ENCODE measurements around the gene SH3RF3.
"Not testable (repeated sequence)": the region's sequence is repeated elsewhere in the genome, so short reads cannot be mapped to it uniquely, and the experiment has no call there.

Gene SH3RF3

DNA sequence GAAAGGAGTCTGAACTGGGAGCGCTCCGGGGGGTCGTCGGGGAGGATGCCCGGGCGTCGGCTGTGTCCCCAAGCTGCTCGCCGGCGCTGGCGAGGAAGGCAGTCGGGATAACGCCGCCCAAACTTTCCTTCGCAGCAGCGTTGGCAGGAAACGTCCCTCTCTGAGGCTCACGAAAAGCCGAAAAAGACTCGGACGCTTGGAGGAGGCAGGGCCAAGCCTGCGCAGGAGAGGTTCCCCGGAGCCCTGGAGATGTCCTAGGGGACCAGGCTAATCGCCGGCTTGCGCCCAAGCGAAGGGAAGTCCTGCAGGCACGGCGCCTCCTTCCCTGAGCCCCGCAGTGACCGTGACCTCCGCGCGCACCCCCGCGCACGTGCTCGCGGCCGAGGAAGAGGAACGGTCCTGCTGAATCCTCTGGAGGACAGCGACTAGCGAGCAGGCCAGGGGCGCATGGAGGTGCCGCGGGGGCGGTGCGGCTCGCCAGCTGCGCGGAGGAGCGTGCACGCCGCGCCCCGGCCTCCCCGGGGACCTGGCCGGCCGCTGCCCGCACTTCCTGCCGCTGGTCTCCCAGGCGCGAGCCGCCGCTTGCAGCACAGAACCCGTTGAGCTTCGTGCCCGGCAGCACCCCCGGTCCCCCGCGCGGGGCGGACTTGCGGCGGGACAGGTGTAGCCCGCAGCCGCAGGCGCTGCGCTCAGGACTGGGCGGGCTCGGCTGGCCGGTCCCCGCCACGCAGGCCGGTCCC lies at the start of gene SH3RF3:
Gene SH3RF3 (plus strand): TSS at position 590 of the 740 bp plus-strand sequence.
- no peak for DNase-seq (ENCODE audit: low read depth)

DNA sequence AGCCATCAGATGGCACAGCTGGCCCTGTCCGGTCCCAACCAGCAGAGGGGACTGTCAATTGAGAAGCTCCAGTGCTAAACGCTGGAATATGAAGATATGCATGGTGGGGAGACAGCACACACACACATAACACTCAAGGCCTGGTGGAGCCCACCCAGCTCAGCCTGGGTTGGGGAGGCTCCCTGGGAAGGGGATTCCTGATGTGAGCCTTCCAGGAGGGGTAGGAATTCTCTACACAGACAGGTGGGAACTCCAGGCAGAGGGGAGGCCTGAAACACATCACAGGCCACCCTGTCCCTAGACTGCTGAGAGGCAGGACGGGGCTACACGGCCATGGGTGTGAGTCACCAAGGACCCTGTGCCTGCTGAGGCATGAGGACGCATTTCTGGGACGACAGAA lies 49.4 kb upstream of the SH3RF3 start:
- no peak for DNase-seq (ENCODE audit: low read depth)

DNA sequence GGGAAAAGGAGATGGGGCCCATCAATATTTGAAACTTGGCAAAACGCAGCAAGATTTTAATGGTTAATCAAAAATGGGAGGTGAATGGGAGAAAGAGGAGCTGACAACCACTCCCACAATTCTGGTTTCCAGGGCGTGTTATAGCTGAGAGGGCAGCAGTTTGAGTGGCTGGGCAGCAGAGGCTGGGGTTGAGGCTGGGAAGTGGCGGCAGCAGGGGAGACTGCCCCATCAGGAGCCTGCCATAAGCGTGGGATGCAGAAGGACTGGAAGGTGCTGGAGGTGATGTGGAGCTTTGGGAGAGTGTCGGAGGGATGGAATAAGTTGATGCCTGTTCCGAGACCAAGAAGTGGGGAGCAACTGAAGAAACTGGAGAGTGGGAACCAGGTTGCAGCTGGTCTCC lies 48.9 kb upstream of the SH3RF3 start:
- DNase-seq (ENCODE audit: low read depth) = no peak

DNA sequence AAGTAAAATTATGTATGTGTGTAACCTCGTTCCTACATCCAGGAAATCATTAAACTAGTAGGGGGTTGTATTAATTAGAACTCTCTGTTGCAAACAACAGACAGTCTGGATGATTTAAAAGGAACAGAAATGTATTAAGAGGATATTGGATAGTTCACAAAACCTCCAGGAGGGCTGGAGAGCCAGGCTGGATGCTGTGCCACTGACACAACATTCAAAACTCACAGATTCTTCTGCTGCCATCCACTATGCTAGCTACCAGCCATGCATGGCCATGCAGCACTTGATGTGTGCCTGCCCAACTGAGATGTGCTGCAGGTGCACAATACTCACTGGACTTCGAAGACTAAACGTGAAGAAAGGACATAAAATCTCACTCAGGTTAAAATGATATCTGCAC lies 48.2 kb upstream of the SH3RF3 start:
- DNase-seq (ENCODE audit: low read depth) = no peak

DNA sequence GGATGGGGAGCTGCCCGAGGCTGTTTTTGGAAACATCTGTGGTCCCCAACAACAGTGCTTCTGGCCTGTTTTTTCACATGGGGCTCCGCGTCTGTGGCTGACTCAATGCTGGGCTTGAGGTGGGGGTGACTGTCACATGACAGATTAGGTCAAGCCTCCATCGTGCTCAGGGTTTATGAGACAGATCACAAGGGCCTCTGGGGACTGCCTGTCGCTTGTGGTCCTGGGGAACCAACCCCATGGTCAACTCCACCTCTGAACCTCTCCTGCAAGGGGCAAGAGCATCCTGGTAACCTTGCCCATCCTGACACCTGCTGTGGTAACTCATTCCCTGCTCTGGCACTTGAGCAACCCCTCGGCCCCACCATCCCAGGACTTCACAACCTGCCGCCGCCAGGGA lies 47.6 kb upstream of the SH3RF3 start:
- DNase-seq (ENCODE audit: low read depth) = no peak

DNA sequence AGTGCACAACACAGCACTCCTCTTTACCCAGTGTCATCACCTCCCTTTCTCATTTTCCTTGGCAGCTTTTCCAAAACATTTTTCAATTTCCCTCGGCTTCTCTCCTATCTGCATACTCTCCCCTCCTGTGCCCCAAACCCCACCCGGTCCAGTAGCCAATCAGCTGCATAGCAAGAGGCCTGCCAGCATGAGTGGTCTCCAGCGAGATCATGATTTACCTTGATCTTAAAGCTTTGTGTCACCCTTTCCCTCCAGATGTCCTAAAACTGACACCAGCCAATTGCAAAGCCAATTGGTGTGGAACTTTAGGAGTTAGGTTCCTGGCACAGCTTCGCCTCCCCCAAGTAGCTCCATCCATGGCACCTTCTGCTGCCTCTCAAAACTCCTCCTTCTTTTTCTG lies 45.2 kb upstream of the SH3RF3 start:
- no peak for DNase-seq (ENCODE audit: low read depth)

DNA sequence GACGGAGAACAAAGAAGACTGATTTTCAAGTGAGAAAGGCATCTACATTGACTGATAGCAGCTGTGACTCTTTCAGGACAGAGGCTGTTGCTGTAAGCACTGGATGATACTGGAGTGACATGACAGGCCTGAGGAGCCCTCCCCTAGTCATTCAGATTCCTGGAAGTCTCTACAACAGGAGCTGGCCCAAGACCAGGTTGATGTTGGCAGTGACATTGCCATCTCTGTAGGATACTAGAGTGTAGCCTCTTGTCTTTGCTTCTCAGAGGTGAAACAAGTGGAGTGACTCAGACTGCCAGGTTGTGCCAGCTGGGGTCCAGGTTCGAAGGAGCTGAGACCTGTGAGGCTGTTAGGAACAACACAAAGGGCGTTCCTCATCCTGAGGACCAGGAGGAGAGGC lies 44.7 kb upstream of the SH3RF3 start:
- DNase-seq (ENCODE audit: low read depth) = no peak

DNA sequence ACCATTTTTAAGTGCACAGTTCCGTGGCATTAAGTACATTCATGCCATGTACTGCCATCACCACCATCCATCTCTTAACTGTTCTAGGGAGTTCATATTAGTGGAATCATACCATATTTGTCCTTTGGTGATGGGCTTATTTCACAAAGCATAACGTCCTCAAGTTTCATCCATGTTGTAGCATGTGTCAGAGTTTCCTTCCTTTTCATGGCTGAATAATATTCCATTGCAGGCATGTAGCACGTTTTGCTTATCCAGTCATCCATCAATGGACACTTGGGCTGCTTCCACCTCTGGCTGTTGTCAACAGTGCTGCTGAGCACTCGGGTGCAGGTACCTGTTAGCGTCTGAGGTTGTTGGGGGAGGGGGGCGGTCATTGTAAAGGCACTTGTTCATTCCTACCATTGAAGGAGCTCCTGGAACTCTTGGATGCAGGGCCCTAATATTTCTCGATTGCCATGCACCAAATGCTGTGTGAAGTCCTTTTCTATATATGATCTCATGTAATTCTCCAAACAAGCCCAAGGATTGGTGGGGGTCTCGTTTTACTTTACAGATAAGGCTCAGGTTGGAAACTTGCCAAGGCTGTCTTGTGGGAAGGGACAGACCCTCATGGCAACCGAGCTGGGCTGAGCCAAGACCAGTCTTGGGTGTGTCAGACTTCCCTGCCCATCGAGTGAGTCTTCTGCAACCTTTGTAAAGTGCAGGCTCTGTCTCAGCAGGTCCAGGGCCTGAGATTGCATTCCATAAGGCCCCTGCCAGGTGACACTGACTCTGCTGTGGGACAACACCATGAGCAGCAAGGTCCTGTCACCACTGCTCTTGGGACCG lies 42.9 kb upstream of the SH3RF3 start:
- DNase-seq (ENCODE audit: low read depth) = no peak

DNA sequence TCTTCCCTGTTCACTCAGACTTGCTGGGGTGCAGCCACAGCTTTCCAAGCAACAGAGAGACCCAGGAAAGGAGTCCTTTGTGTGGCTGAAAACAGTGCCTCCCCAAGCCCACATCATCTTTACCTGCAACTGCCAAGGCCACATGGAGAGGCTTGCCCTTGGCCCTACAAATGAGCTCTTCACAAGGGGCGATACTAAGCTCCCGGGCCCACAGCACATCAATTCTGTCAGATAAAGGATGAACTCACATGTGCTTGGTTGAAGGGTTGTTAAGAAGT lies 42.3 kb upstream of the SH3RF3 start:
- no peak for DNase-seq (ENCODE audit: low read depth)

DNA sequence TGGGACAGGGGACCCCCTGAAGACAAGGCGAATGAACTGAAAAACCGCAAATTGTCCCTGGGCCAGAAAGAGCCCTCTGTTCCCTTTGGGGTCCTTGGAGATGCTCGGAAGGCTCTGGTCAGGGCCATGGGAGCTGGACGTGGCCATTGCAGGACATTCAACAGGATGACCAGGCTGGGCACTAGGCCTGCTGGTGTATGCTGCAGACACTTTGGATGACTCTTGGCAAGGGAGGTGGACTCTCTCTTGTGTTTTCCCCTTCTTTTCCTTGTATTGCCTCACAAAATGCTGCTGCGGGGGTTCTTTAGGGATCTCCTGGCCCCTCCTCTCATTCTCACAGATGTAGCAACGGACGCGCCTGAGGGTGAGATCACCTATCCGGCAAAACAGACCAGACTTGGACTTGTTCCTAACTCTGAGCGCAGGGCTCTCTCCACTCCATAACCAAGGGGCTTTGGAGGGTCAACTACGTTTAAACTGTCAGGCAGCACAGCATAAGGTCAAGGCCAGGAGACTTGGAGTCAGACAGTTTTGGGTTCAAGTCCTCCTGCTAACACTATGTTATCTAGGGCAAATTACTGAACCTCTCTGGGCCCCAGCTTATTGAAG lies 41.8 kb upstream of the SH3RF3 start:
- DNase-seq (ENCODE audit: low read depth) = no peak

DNA sequence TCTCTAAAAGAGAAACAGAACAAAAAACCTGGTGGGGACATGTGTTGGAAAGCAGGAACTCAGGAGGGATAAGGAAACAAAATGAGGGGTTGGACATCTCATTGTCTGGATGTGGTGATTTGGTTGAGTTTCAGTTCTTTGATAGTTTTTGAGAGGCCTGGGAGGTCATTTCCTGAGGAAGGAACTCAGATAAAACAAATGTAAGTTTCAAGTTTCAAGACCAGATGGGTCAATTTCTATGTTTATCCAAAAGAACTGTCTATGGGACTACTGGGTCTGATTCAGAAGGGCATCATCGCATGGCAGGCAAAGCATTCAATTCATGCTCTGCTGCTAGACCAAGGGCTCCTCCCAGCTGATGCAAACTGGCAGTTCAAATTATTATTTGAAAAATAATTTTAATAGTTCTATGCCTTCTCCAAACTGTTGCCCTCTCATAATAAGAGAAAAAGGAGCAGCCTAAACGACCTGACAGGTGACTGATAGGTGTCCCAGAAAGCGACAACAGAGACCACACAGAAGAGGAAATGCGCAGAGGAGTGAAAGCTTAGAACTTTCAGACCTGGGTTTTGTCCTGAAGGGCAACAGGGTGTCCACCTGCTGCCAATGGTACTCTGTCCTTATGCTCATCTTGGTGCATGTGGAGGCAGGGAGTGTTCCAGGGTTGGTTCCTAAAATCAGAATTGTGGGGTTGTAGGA lies 39.3 kb upstream of the SH3RF3 start:
- no peak for DNase-seq (ENCODE audit: low read depth)

DNA sequence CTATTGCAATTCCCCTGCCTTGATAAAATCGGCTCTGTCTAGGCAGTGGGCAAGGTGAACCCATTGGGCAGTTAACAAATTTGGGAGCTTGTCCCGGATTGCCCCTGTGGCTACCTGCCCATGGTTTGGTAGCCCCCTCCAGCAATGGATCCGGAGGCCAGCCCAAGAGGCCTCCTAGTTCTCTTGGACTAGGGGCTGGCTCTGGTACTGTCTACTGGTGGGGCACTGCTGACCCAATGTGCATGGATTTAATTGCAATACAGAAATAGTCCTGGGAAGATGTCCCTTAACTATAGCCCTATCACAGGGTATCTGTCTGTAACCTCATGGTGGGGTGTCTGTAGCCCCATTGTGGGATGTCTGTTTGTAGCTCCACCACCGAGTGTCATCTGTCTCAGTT lies 37.5 kb upstream of the SH3RF3 start:
- no peak for DNase-seq (ENCODE audit: low read depth)

DNA sequence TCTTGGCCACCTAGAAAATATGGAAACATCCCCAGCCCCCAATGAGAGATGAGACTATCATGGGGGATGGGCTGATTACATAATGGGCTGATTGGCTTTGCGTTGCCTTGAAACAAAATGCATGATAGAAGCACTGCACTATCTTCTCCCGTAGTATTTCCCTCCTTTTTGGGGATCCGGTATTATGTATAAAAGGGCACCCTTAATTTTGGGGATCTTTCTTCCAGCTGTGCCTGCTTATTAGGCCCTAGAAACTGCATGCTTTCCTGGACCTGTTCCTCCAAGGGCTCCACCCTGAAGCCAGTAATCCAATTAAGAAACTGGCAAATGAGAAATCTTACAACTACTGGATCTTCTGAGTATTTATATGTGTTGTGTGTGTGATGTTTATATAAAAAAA lies 34.9 kb upstream of the SH3RF3 start:
- DNase-seq (ENCODE audit: low read depth) = no peak

DNA sequence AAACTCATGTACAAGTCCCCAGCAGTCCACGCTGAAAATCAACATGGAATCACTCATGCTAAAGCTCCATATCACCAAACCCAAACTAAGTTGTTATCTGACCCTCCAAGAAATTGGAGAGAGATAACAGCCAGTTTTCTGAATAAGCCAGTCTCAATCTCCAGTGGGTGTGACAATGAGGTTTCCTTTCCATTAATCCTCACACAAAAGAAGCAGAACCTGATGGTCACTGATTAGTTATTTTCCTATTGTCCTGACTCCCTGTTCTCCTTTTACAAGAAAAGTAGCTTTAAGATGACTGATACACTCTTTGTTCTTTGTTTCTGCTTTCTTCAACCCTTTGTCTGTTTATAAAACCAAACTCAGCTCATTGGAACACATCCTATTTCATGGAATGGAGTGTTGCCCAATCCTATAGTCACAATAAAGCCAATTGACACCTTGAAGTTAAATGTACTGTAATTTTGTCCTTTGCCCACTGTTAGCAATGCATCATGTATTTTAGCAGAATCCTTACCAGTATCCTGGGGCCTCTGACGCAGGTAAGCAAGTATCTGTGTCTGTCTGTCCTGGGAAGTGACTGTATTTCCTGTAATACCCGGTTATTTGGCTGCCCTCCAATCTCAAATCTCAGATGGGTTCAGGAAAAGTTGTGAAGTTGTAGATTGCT lies 30.6 kb upstream of the SH3RF3 start:
- no peak for DNase-seq (ENCODE audit: low read depth)

DNA sequence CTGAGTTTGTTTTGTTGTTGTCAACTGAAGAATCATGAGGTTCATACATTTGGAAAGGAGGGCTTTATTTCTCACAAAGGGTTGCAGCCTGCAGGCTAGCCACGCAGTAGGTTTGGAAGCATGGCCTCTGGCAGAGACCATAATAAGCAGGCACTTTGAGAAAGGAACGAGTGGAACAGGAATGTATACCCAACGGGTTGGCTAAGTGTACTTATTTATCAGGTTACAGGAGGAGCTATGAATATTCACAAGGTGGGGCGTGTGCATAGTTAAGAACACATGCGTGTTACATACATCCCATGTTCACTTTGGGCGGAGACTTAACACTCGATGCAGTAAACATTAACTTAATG lies 30.1 kb upstream of the SH3RF3 start:
- DNase-seq (ENCODE audit: low read depth) = no peak

DNA sequence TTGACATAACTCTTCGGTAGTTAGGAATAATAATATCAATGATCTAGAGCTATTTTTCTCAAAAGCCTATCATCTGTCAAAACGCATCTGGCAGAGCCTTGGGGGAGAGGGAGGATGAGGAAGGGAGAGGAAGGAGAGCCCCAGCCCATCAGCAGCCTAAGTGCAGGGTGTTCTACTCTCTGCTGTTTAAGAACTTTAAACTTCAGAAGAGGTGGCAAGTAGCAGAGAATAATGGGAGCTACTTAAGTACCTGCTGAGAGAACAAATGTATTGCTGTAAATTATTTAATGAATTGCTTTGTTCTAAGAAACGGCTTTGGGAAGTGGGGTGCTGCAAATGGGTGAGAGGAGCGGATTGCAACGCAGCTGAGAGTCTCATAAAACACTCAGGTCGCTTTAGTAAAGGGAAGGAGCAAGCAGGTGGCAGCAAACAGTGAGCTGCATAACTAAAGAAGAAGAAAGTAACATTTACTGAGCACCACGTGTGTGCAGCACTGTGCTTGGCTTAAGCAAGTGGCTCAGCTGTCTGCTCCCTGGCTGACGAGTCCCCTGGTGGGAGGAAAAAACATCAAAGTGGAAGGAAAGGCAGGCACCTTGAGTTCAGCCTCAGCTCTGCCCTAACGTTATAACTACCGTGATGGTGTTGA lies 26.3 kb upstream of the SH3RF3 start:
- no peak for DNase-seq (ENCODE audit: low read depth)

DNA sequence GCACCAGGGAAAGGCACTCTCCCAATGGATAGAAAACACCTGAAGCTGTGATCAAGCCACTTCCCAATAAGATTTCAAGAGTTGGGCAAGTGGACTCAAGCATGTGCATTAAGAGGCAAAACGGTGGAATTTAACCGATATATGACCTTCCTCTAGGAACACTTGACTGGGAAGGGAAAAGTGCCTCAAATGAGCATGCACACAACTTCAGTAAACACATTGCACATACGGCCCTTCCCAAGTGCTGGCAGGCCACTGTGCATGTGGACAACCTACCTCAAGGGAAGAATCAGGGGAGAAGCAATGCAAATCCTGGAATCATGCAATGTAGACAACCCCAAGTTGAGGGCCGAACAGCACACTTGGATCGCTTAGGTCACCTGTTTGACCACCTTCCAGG lies 23.9 kb upstream of the SH3RF3 start:
- no peak for DNase-seq (ENCODE audit: low read depth)

DNA sequence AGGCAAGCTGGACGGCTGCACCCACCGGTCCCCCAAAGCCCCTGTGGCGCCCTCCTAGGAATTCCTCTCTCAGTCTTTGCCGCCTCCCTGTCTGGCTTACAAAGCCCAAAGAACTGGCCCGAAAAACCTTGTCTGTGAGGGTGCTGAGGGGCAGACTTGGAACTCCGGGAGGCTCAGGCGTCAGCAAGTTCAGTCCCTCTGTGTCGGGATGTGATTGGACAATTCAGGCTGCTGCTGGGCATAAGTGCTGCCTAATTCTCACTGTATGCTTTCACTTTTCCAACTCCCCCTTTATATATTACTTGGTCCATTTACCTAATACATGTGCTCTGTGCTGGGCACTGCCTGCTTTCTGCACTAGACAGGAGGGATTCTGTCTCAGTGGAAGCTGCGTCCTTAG lies 20.3 kb upstream of the SH3RF3 start:
- DNase-seq (ENCODE audit: low read depth) = no peak

DNA sequence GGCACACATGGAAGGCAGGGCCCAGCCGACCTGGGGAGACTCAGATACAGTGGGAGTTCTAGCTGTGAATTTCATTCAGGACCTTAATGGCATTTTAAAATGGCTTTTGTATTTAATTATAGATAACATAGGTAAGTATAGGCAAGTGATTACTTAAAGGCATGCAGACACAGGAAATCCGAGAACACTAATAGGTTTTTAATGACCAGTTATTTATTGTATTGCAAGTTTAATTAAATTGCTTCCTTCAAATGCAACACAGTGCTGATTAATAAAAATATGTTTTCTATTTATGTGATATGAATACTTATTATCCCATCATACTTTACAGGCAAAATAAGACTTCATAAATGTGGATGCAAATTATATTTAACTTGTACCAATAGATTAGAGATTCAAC lies 19.7 kb upstream of the SH3RF3 start:
- no peak for DNase-seq (ENCODE audit: low read depth)

DNA sequence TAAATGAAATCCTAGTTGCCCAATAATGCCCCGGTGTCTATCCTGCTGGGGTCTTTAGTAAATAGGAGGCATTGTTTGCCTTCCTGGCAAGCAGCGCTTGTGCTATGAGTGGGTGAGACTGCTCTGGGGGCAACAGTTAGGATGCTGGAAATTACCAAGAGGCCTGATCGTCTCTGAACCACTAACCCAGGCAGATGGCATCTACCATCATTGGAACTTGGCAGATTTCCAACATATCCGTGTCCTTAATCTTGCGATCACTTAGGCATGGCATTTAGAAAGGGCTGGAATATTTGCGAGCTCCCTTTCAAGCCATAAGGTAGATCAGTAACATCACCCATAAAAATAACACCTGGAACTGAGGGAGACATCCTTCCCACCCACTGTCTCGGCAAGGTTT lies 18.8 kb upstream of the SH3RF3 start:
- DNase-seq (ENCODE audit: low read depth) = no peak

DNA sequence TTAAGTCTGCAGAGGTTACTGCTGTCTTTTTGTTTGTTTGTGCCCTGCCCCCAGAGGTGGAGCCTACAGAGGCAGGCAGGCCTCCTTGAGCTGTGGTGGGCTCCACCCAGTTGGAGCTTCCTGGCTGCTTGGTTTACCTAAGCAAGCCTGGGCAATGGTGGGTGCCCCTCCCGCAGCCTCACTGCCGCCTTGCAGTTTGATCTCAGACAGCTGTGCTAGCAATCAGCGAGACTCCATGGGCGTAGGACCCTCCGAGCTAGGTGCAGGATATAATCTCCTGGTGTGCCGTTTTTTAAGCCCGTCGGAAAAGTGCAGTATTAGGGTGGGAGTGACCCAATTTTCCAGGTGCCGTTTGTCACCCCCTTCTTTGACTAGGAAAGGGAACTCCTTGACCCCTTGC lies 11.8 kb upstream of the SH3RF3 start:
- DNase-seq (ENCODE audit: low read depth) = not testable (repeated sequence)

DNA sequence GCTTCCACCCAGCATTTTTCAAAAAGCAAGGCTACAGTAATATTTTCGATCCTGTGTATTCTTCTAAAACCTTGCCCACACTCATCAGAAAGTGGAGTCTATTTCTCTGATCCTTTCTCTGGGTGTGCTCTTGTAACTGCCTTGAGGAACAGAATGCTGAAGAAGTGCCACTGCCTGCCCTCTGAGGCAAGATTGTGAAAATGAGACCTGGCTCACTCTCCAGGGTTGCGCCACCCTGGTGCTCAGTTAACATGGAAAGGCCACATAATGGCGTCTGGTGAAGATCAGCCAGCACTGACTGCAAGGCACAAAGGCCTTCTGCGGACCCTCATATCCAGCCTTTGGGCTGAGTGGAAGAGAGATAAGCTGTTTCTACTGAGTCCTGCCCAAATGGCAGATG lies 11.2 kb upstream of the SH3RF3 start:
- DNase-seq (ENCODE audit: low read depth) = no peak
